A549 (cell line): Measurements from ENCODE around the gene TMEM186. TPM values are rescaled to one million over a fixed set of nuclear protein-coding genes. Genes with fewer than 3 reads are reported as not detected.

Experiments
- ATAC-seq, 2 experiments: fragments of 200-7000 bp in 1 of 2; fragments of >200 bp in 1 of 2; cut with Nextera tagmentation in 1 of 2; cut with Tn5 transposase in 1 of 2; 3 replicates each; pipeline versions ENCODE4 v1.8.0 to v1.9.1; 2018 to 2020; ENCODE audit warnings: mild to moderate bottlenecking in 1 of 2, moderate library complexity in 1 of 2
- CTCF ChIA-PET: fragments of 300-600 bp; sonication (Branson Sonifier 250); formaldehyde crosslinking; extraction: SDS; loops from one replicate; lab custom pipeline; 2021; ENCODE audit warnings: antibody characterized with exemption, inconsistent platforms; lab: Yijun Ruan, JAX
- POLR2A ChIA-PET: fragments of 350-600 bp; formaldehyde crosslinking; extraction: SDS; loops from one replicate; lab custom pipeline; 2021; ENCODE audit warnings: antibody characterized with exemption, inconsistent platforms; lab: Yijun Ruan, JAX
- DNase-seq, 2 experiments: peaks; one replicate each; pipeline versions ENCODE4 v3.0.0 to v3.0.0-alpha.2; 2011 to 2016; ENCODE audit warnings: low read depth in 1 of 2, low spot score in 1 of 2
- FAIRE-seq: peaks from 2 replicates; lab custom pipeline; 2011; peaks lifted over from hg19 to GRCh38; lab: Jason Lieb, UNC
- H3K27ac ChIP-seq, 2 experiments: fragments of >200 bp; sonication (Bioruptor Twin); formaldehyde crosslinking; 3 replicates each; pipeline ENCODE4 v1.5.1; 2016 to 2017
- H3K4me1 ChIP-seq: fragments of >200 bp; sonication (Bioruptor Twin); formaldehyde crosslinking; 3 replicates; pipeline ENCODE4 v1.6.1; 2016
- H3K4me2 ChIP-seq: fragments of >200 bp; sonication (Bioruptor Twin); formaldehyde crosslinking; 3 replicates; pipeline ENCODE4 v1.6.1; 2016
- H3K4me3 ChIP-seq: fragments of >200 bp; sonication (Bioruptor Twin); formaldehyde crosslinking; 3 replicates; pipeline ENCODE4 v1.5.1; 2016
- H3K9me3 ChIP-seq: fragments of >200 bp; sonication (Bioruptor Twin); formaldehyde crosslinking; 3 replicates; pipeline ENCODE4 v1.6.1; 2016
- BHLHE40 ChIP-seq: IDR thresholded peaks from 2 replicates; pipeline ENCODE4 v1.6.1; 2012; ENCODE audit warnings: low read depth, low read length, inconsistent platforms
- CBX2 ChIP-seq: fragments of 200-600 bp; sonication (generic); IDR thresholded peaks from 2 replicates; pipeline ENCODE4 v1.6.1; 2016; ENCODE audit warnings: low read depth, mild to moderate bottlenecking, borderline replicate concordance
- CBX8 ChIP-seq: fragments of 200-600 bp; sonication (generic); IDR thresholded peaks from 2 replicates; pipeline ENCODE4 v1.6.1; 2016
- CHD2 ChIP-seq: fragments of 150-350 bp; IDR thresholded peaks from 2 replicates; pipeline ENCODE4 v1.6.1; 2014; ENCODE audit warnings: low read length; ENCODE audit not compliant: partially characterized antibody
- CHD4 ChIP-seq: fragments of 200-600 bp; sonication (generic); IDR thresholded peaks from 2 replicates; pipeline ENCODE4 v1.6.1; 2016; ENCODE audit warnings: antibody characterized with exemption, mild to moderate bottlenecking, borderline replicate concordance
- CTCF ChIP-seq: fragments of >200 bp; sonication (Bioruptor Twin); formaldehyde crosslinking; IDR thresholded peaks from 3 replicates; pipeline ENCODE4 v1.5.1; 2016
- EHF ChIP-seq: fragments of 250-450 bp; sonication (Bioruptor Pico); IDR thresholded peaks from 2 replicates; pipeline ENCODE4 v1.5.0; 2020; ENCODE audit warnings: mild to moderate bottlenecking
- EHMT2 ChIP-seq: fragments of 200-600 bp; sonication (generic); IDR thresholded peaks from 2 replicates; pipeline ENCODE4 v1.6.1; 2016; ENCODE audit warnings: antibody characterized with exemption, low read depth, mild to moderate bottlenecking, moderate library complexity
- ESRRA ChIP-seq: fragments of 150-350 bp; IDR thresholded peaks from 2 replicates; pipeline ENCODE4 v1.6.1; 2014; ENCODE audit warnings: mild to moderate bottlenecking, low read length, borderline replicate concordance
- HDAC2 ChIP-seq: fragments of 200-600 bp; sonication (generic); IDR thresholded peaks from 2 replicates; pipeline ENCODE4 v1.6.1; 2016
- HEYL ChIP-seq: fragments of 250-450 bp; sonication (Bioruptor Pico); IDR thresholded peaks from 2 replicates; pipeline ENCODE4 v1.8.0; 2021; ENCODE audit warnings: mild to moderate bottlenecking, moderate library complexity
- HOXB13 ChIP-seq: fragments of 250-450 bp; sonication (Bioruptor Pico); IDR thresholded peaks from 2 replicates; pipeline ENCODE4 v1.5.0; 2020; ENCODE audit warnings: low read depth, mild to moderate bottlenecking, moderate library complexity
- HOXB5 ChIP-seq: fragments of 250-450 bp; sonication (Bioruptor Pico); IDR thresholded peaks from 2 replicates; pipeline ENCODE4 v1.5.0; 2020; ENCODE audit warnings: mild to moderate bottlenecking, moderate library complexity
- KDM1A ChIP-seq: fragments of 200-600 bp; sonication (generic); IDR thresholded peaks from 2 replicates; pipeline ENCODE4 v1.6.1; 2016; ENCODE audit warnings: low read depth, mild to moderate bottlenecking
- KDM5A ChIP-seq: fragments of 200-600 bp; sonication (generic); IDR thresholded peaks from 2 replicates; pipeline ENCODE4 v1.6.1; 2016; ENCODE audit warnings: antibody characterized with exemption, mild to moderate bottlenecking
- MAZ ChIP-seq: fragments of 150-350 bp; IDR thresholded peaks from 2 replicates; pipeline ENCODE4 v1.6.1; 2014; ENCODE audit warnings: antibody characterized with exemption, low read depth, low read length, borderline replicate concordance
- NFE2L2 ChIP-seq: fragments of 150-350 bp; conservative IDR thresholded peaks from 2 replicates; pipeline ENCODE4 v1.6.1; 2014; ENCODE audit warnings: low read length
- NR3C1 ChIP-seq: fragments of >200 bp; sonication (Bioruptor Twin); formaldehyde crosslinking; IDR thresholded peaks from 3 replicates; pipeline ENCODE4 v1.6.1; 2017
- POLR2AphosphoS2 ChIP-seq: conservative IDR thresholded peaks from 2 replicates; pipeline ENCODE4 v1.6.1; 2012; ENCODE audit warnings: low read length, improper control_type of control experiment, inconsistent platforms
- SREBF2 ChIP-seq: fragments of 450-650 bp; IDR thresholded peaks from 2 replicates; pipeline ENCODE4 v1.6.1; 2014; ENCODE audit warnings: mild to moderate bottlenecking, moderate library complexity
- TP53 ChIP-seq: fragments of 250-450 bp; sonication (Bioruptor Pico); IDR thresholded peaks from 2 replicates; pipeline ENCODE4 v1.5.0; 2021; ENCODE audit warnings: mild to moderate bottlenecking, moderate library complexity
- ZNF302 ChIP-seq: fragments of 250-450 bp; sonication (Bioruptor Pico); IDR thresholded peaks from 2 replicates; pipeline ENCODE4 v1.9.0; 2021; ENCODE audit warnings: inconsistent platforms, mild to moderate bottlenecking, moderate library complexity
- WGBS: methylation state at CpG from one replicate; pipeline ENCODE4 v1.1.6; 2017; ENCODE audit errors: missing lambda C conversion rate; 5-methylcytosine and 5-hydroxymethylcytosine counted together
- polyA plus RNA-seq, 4 experiments: library from polyadenylated mRNA; depleted of rRNA in 3 of 4; stranded (reverse); fragments of >200 nt; fragmentation: RNase III in 1 of 4; extraction: RNeasy Plus Mini Kit Qiagen cat#74134 plus additional on column Dnase treatment in 1 of 4; gene quantifications; 2 replicates in 3 of 4; 3 replicates in 1 of 4; pipeline ENCODE4 v1.2.3, GENCODE V29; 2011 to 2017

TMEM186 gene
- polyA plus RNA-seq, 2 of the 4 experiments (the other 2 are of a cell fraction) = 10.9 to 12.7 TPM

- no peak for TF ChIP-seq HOXB5
- TF ChIP-seq BHLHE40 = no peak
- no peak for TF ChIP-seq TP53 (CRISPR knock-in tag)
- TF ChIP-seq NR3C1 = no peak
- TF ChIP-seq EHF (CRISPR knock-in tag) = no peak
- TF ChIP-seq HDAC2 = no peak
- no peak for TF ChIP-seq HEYL (CRISPR knock-in tag)
- TF ChIP-seq HOXB13 (CRISPR knock-in tag) = no peak
- no peak for TF ChIP-seq CHD2
- TF ChIP-seq KDM5A = no peak
- TF ChIP-seq KDM1A = no peak
- TF ChIP-seq POLR2AphosphoS2 = no peak
- TF ChIP-seq NFE2L2 = no peak
- TF ChIP-seq CTCF = no peak
- TF ChIP-seq EHMT2 = no peak
- TF ChIP-seq CBX2 = no peak
- TF ChIP-seq ZNF302 = no peak
- DNase-seq = no peak
- ATAC-seq = no peak
Measured at GRCh38 chr16:8828541-8829165, 31.2 kb upstream of the TMEM186 start.

GRCh38 chr16:8826278-8826879 is 28.9 kb upstream of the TMEM186 start:
- 89% methylated on average over 3 of the region's 3 CpGs for WGBS

More at GRCh38 chr16:8828541-8829165, 31.2 kb upstream of the TMEM186 start:
- Histone ChIP-seq H3K4me3 (no peak overlapping the region), H3K9me3 (no peaks in the 10 kb centered on the region), H3K4me1 (no peaks in the 10 kb centered on the region), H3K27ac (no peak overlapping the region), H3K4me2 (no peak overlapping the region)
- WGBS = 98% methylated on average over 8 of the region's 8 CpGs
- POLR2A ChIA-PET = no interaction called here
- CTCF ChIA-PET = interaction anchor here (1.2 kb wide), 1 partner anchor 8 kb away, joined by 3 read pairs; no protein-coding TSS in a partner anchor
- FAIRE-seq = no peak

GRCh38 chr16:8822403-8822802 is 25.0 kb upstream of the TMEM186 start:
- Histone ChIP-seq H3K9me3 (no peaks in the 10 kb centered on the region), H3K27ac (no peak overlapping the region), H3K4me2 (no peak overlapping the region), H3K4me3 (no peak overlapping the region), H3K4me1 (no peaks in the 10 kb centered on the region)
- no peak for ATAC-seq
- no peak for DNase-seq
- WGBS = 86% methylated on average over 3 of the region's 3 CpGs
- TF ChIP-seq MAZ (no peak), CTCF (no peak)
- POLR2A ChIA-PET = no interaction called here
- CTCF ChIA-PET = interaction anchor here (1.6 to 3.5 kb wide), 3 partner anchors 10 to 57 kb away, joined by 3 to 14 read pairs (median 14); no protein-coding TSS in a partner anchor
- FAIRE-seq = no peak

More at GRCh38 chr16:8826278-8826879, 28.9 kb upstream of the TMEM186 start:
- H3K27ac ChIP-seq = no peak overlapping the region
- ATAC-seq (no peak), DNase-seq (no peak), FAIRE-seq (no peak)
- H3K4me1 ChIP-seq = no peaks in the 10 kb centered on the region
- ChIA-PET POLR2A (no interaction called here), CTCF (interaction anchor here (0.6 kb wide), 1 partner anchor 206 kb away, joined by 4 read pairs; no protein-coding TSS in a partner anchor)
- TF ChIP-seq CHD4 (no peak), HOXB5 (no peak), CBX8 (no peak), ESRRA (no peak), SREBF2 (no peak)
- H3K4me2 ChIP-seq = no peak overlapping the region
- no peak overlapping the region for H3K4me3 ChIP-seq
- H3K9me3 ChIP-seq = no peaks in the 10 kb centered on the region
